GM21526 (cell line): Measurements from ENCODE around the gene TAAR2.
"Not testable (repeated sequence)": the region's sequence is repeated elsewhere in the genome, so short reads cannot be mapped to it uniquely, and the experiment has no call there.

Source experiments
- ATAC-seq: cut with Tn5 transposase; IDR thresholded peaks from one replicate; pipeline ENCODE4 v1.9.1; 2021; ENCODE audit warnings: moderate library complexity; ENCODE audit not compliant: unreplicated experiment, low FRiP score

The TAAR2 gene

GRCh38 chr6:132614554-132614953 is 9.5 kb downstream of the TAAR2 start:
- peak; percentile 57 for ATAC-seq

DNA sequence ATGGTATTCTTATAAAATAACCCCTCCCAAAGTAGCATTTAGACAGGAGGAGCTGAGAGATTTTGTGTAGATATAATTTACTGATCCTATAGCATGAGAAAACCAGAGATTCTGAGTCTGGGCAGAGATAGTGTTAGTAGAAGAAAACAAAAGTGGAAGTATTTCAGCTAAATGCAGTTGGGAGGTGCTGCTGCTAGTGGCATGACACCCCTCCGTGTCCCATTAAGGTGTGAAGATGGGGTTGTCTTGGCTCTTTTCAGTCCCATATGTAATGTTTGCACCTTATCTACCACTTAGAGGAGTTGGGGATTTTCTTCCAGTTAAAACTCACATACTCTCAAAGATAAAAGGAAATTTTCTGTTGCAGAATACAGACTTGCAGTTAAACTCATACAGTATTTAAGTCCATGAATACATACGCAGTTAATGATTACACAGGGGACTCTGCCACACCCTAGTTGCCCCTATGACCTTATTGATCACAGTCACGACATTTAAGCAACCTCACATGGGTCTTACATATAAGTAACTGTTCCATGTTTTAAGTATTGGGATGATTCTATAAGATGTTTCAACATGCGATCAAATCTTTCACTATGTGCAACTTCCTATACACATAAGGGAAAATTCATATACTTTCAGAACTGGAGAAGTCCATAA is 11.5 kb downstream of the TAAR2 start:
- no peak for ATAC-seq

DNA sequence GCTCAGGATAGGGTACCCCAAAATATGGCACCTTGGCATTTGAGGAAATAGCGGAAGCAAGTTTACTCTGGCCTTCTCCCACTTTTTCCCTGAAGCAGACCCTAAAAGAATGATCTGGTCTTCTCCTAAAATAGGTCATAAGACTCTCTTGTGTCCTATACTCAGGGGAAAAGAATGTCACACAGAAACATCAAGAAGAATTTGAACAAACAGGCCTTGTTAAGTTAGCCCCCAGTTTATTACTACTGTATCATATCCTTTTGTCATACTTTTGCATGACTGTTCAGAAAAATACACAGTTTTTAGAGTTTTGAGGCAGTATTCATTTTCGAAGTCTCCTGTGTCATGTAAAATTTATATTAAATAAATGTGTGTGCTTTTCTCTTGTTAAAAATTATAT is 12.5 kb downstream of the TAAR2 start:
- no peak for ATAC-seq

DNA sequence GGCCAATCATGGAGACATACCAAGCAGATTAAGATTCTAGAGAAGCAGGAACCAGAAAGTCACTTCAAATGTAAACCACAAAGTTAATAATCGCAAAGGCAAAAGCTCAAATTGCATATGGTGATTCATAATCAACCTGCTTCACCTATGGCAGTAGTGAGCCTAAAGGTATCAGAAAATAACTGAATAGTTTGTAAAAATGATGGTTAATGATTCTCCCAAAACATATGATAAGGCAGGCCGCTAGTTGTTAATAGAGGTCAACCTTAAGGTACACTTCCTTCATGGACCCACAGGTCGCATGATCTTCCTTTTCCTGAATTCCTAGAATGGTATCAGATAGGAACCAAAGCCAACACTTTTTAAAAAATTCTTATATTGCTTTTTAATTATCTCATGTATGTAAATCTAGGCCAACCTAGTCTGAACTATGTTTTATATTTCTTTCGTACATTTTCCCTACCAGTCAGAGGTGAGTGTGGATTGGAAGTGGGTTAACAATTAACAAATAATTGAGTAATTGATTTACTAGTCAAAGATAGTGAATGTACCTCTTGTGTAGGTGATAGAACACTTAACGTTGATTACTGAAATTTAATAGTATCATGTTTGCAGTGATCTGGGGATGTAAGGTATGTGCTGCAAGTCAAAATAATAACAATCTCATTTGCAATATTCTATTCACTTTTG is 16.4 kb downstream of the TAAR2 start:
- ATAC-seq, result no peak

DNA sequence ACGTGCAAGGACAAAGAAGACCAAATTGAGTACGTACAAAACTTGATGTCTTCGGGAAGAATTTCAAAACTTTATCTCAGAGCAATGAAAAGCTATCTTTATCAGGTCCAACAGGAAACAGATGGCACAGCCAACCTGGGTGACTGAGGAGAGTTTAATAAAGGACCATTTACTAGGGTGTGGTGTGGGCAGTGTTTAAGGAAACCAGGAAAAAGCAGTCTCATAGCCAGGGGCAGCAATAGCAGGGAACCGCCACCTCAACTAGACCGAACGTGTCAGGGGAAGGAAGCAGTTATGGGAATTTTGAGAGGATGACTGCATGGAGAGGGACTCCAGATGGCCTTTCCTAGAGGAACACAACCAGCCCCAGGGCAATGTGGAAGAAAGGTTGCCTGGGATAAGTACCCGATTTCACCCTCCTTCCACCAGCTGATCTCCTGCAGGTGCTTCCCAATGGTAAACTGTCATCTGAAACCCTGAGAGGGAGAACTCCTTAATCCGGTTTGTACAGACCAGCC is 19.4 kb downstream of the TAAR2 start:
- no peak for ATAC-seq

DNA sequence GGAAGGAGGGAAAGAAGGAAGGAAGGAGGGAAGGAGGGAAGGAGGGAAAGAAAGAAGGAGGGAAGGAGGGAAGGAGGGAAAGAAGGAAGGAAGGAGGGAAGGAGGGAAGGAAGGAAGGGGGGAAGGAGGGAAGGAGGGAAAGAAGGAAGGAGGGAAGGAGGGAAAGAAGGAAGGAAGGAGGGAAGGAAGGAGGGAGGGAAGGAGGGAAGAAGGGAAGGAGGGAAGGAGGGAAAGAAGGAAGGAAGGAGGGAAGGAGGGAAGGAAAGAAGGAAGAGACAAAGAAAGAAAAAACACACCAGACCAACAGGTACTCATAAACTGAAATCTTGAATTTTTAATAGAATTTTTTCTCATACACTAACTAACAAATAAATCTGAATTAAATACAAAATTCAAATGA is 23.2 kb downstream of the TAAR2 start:
- ATAC-seq, result not testable (repeated sequence)

DNA sequence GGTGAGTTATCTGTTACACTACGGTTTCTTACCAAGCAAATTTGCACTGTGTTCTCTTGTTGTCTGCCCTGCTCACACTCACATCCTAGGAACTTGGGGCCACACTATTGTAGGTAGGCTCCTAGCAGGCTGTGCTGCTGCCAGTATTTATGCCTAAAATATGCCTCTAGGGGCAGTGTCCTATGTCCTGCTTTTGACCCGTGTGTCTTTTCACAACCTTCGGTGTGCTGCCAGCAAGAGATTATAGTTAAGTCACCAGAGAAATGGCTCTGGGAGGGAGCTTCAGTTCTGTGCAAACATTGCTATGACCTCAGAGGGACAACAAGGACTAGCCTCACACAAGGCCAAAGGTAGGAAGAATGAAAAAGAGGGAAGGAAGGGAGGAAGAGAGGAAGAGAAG is 25.6 kb downstream of the TAAR2 start:
- peak; percentile 91 for ATAC-seq

- ATAC-seq, result no peak
Observed at GRCh38 chr6:132596201-132596600, 27.9 kb downstream of the TAAR2 start.

DNA sequence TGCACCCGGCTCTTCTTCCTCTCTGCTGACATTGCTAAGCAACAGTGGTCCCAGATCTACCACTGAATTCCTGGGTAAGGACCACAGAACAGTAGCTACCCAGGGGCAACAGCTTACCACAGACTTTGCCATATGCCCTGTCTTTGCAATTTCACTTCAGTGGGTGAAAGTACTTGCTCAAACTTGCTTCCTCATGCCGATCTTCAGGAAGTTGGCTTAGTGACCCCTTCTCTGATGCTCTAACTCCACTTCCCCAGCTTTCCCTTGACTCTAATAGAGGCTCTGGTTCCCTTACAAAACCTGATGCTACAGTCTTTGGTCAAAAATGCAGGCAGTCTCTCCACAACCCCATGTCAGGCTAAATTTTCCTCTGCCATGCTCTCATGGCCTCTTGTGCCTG is 31.2 kb downstream of the TAAR2 start:
- ATAC-seq, result no peak

DNA sequence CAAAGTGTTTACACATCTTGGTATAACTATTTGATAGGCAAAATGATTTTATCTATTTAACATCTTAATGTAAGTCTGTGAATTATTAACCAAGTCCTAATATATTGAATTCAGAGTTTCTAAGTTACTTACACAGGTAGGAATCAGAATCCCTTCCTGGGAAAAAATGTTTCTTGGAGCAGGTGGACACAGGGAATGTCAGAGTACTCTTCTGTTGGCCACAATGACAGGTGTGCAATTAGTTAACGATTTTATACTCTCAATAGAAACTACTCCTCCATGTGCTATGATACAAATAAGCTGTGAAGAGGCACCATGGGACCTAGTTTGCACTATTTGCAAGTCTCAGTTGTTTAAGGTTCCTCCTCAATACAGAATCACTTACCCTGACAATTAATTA is 33.7 kb downstream of the TAAR2 start:
- no peak for ATAC-seq

- ATAC-seq, result no peak
Observed at GRCh38 chr6:132589454-132589853, 34.6 kb downstream of the TAAR2 start, which contains the start of gene TAAR5. Gene TAAR5 (minus strand): TSS chr6:132589741. CDS start chr6:132589686, 55 bp downstream.

- ATAC-seq, result no peak
Observed at GRCh38 chr6:132587424-132587823, 36.7 kb downstream of the TAAR2 start.

DNA sequence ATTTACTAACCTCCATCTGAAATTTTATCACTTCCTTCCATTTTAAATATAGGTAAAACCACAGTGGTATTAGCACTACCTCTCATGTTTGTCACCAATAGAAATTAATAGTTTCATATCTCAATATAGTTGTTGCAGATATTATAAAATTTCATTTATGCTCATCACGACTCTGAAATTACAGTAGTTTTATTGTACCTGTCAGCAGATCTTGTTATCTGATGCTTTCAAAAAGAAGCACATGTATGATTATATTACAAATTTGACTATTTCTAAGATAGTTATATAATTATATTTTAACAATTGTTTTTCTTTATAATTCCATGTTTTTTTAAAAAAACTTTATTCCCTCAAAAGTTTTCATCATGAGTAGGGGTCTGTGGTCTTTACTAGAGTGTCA is 39.4 kb downstream of the TAAR2 start:
- no peak for ATAC-seq

- no peak for ATAC-seq
Observed at GRCh38 chr6:132571774-132572173, 52.3 kb downstream of the TAAR2 start.

DNA sequence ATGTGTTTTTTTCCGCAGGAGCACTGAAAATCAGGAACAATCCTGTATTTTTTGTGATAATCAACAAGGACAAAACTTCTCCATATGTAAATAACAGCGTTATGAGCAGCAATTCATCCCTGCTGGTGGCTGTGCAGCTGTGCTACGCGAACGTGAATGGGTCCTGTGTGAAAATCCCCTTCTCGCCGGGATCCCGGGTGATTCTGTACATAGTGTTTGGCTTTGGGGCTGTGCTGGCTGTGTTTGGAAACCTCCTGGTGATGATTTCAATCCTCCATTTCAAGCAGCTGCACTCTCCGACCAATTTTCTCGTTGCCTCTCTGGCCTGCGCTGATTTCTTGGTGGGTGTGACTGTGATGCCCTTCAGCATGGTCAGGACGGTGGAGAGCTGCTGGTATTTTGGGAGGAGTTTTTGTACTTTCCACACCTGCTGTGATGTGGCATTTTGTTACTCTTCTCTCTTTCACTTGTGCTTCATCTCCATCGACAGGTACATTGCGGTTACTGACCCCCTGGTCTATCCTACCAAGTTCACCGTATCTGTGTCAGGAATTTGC is 53.8 kb downstream of the TAAR2 start, which contains the start of gene TAAR6:
Gene TAAR6 (plus strand): TSS at position 102 of the 557 bp plus-strand sequence. CDS start 0 bp downstream, at position 102.
- no peak for ATAC-seq

- no peak for ATAC-seq
Observed at GRCh38 chr6:132569170-132569569, 54.9 kb downstream of the TAAR2 start.

- ATAC-seq, result no peak
Observed at GRCh38 chr6:132568611-132569010, 55.5 kb downstream of the TAAR2 start.

DNA sequence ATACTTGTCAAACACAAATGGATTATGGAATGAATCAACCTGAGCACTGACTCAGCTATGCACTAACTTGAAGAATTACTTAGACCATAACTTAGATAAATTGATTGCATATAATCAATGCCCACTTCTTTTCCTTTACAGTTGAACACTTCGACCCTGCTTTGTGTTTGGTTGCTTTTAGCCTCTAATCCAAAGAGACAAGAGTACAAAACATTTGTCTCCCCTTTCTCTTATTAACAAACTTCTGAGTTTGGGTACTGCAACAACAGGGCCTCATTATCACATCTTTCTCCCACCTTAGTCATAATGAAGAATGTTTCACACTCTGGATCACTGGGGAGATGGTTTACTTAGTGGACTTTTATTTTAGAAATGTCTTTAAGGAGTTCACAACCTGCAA is 56.5 kb downstream of the TAAR2 start:
- ATAC-seq, result no peak
